NCI-H1417 treated with DMSO at 0.1 percent for 48 hours (cell line): Measurements from ENCODE around the gene URAD.
"Not testable (repeated sequence)": the region's sequence is repeated elsewhere in the genome, so short reads cannot be mapped to it uniquely, and the experiment has no call there.

Experiments used
- DNase-seq: peaks from one replicate; lab custom pipeline; 2025; lab: John Stamatoyannopoulos, UW

The URAD gene

GRCh38 chr13:27988520-27988919, at the start of gene URAD:
Gene URAD, minus strand, starts transcription at chr13:27988693. Its CDS starts 56 bp downstream, at chr13:27988637.
- DNase-seq: no peak

- DNase-seq: no peak
Measured at GRCh38 chr13:28037399-28037798, 48.9 kb upstream of the URAD start.

DNA sequence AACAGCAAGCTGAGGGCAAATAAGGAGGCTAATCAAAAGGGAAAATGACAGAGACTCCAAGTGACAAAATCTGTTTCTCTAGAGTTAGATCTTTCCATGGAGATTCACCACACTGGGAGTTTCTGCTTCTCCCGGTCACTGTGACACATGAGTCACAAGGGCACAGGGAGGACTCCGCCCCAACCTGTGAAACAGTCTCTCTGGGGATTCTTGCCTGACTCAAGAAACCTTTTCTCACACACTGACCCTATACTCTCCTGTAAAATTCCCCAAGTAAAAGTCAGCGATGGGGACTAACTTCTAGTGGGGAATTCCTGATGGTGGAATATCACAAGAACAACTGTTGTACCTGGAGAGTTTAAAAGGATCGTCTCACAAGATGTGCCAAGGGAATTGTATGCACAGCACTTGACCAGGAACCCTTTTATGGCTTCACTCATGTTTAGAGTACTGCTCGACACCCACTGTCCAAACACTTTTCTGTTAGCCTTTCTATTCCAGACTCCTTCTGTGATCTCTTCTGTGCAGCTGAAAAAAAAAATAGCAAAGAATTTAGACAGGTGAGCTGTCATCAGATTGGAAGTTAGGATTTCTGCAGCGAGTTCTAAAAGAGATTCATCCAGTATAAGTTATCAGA, 46.8 kb upstream of the URAD start:
- no peak for DNase-seq

- DNase-seq: no peak
Measured at GRCh38 chr13:28033894-28034655, 45.6 kb upstream of the URAD start.

DNA sequence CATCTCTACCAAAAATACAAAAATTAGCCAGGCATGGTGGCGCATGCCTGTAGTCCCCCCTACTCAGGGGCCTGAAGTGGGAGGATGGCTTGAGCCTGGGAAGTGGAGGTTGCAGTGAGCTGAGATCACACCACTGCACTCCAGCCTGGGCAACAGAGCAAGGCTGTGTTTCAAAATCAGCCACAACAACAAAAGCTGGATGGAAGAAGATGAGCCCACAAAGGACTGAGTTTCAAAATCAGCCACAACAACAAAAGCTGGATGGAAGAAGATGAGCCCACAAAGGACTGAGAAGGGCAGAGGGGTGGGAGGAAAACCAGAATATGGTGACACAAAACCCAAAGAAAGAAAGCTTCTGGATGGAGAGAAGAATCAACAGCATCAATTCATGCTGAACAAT, 43.9 kb upstream of the URAD start:
- DNase-seq: not testable (repeated sequence)

GRCh38 chr13:28031896-28032288, 43.4 kb upstream of the URAD start:
- DNase-seq: no peak

DNA sequence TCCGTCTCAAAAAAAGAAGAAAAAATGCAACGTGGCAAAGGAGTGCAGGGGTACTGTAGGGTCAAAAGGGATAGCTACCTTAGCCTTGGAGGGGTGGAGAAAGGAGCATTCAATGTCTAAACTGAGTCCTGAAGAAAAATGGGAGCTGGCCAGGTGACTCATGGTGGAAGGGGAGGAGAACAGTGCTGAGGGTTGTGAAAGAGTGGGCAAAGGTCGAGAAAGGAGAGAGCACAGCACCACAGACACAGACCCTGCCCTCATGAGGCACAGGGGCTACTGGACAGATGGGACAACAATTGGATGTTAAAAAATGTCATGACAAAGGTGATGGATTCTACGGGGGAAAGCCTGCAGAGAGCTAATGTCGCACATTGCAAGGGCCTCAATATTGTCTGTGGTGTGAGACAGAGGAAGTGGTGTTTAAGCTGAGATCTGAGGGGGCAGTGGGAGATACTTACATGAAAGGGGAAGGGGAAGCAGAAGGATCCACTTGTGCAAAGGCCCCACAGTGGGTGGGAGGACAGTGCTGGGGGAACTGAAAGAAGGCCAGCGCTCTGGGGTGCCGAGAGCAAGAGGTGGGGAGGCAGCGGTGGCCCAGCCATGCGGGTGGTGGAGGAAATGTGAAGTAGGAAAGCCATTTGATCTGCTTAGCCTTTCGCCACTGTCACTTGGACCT, 42.9 kb upstream of the URAD start:
- DNase-seq: no peak

DNA sequence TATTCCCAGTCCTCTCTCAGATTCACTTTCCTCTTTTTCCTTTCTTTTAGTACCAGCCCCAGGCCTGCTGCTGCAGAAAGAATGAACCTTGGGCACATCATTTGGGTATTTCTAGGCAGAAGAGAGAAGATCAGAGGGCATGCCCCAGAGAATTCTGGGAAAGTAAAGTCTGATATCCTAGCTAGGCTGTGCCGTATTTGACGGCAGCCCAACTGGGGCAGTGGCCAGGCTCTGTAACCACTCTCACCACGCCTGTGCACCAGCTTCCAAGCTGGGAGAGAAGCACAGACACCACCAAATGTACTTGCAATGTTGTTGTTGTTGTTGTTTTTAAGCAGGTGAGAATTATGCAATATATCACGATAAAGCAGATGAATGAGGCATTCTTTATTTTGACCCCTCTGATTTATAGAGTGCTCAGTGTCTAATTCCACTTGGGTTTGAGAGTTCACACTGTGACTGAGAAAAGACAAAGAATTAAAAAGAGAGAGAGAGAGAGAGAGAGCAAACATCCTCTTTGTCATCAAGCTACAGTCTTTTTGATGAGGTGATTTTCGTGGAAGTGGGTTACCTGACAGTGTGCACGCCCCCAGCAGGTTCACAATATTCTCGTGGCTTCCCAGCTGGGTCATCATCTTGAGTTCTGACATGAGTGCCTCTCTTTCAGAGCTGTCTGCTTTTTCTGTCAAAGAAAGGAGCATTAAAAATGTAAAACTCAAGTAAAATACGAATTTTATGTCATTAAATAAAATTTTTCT, 39.3 kb upstream of the URAD start:
- no peak for DNase-seq

- DNase-seq: no peak
Measured at GRCh38 chr13:28027071-28027470, 38.6 kb upstream of the URAD start.

DNA sequence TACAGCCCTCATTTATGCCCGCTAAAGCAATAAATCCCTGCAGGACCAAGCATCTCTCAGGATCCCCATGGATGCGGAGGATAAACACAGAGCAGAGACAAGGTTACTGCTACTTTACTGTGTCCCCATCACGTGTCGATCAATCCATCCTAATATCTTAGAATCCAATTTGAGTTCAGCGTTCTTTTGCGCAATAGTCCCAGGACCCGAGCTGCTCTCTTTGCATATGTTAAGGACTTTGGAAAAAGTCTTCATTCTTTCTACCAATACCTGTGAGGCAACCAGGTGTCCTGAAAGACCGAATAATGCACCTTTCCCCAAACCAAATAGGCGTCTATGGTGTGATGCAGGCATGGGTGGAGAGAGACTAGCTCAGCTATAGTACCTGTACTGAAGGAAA, 38.0 kb upstream of the URAD start:
- no peak for DNase-seq

- DNase-seq: no peak
Measured at GRCh38 chr13:28022848-28023518, 34.5 kb upstream of the URAD start.

- DNase-seq: no peak
Measured at GRCh38 chr13:28014301-28014700, 25.8 kb upstream of the URAD start.

GRCh38 chr13:28013482-28013881, 25.0 kb upstream of the URAD start:
- DNase-seq: no peak

DNA sequence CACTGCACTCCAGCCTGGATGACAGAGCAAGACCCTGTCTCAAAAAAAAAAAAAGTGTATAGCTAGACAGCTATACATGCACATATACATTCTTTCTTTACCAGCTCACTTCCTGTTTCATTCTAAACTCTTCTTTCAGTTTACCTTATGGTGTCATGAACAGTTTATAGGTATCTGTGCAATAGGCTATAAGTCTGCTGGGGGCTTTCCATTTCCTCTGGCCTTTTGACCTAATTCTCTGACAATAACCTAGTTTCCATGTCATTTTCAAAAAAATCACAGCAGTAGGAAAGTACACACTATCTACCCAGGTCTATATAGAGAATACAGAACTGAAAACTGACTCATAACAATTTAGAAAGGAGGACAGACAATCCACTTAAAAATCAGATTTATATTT, 24.4 kb upstream of the URAD start:
- DNase-seq: no peak

DNA sequence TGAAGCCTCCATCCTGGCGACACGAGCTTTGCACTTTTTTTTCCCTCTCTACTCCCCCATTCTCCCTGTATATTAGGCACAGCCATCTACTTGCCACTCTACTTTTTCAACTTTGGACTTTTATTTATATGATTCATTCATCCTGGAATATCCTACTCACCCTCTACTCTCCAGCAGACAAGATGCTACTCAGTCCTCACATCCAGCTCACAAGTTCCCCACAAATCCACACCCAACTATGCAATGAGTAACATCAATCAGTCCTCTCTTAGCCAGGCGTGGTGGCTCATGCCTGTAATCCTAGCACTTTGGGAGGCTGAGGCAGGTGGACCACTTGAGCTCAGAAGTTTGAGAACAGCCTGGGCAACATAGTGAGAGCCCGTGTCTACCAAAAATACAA, 23.9 kb upstream of the URAD start:
- no peak for DNase-seq

DNA sequence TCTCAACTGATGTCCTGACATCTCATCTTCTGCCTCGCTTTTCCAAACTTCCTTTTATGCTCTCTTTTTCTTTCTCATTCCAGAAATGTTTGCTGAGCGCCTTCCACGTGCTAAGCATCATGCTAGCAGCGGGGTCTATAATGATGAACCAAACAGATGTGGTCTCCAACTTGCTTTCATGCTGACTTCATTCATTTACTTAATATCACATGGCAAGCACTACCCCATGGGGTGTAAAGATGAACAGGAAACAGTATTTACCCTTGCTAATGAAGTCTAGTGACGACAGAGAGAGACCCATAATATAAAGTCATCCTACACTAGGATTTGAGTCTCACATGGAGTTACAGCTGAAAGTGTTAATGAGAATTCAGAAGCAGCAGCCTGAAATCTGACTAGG, 21.6 kb upstream of the URAD start:
- no peak for DNase-seq

- not testable (repeated sequence) for DNase-seq
Measured at GRCh38 chr13:28005016-28005415, 16.5 kb upstream of the URAD start.

GRCh38 chr13:28002886-28003698, 14.6 kb upstream of the URAD start:
- DNase-seq: no peak

- DNase-seq: no peak
Measured at GRCh38 chr13:28001837-28002473, 13.5 kb upstream of the URAD start.

- no peak for DNase-seq
Measured at GRCh38 chr13:28001049-28001448, 12.6 kb upstream of the URAD start.

GRCh38 chr13:28000567-28000966, 12.1 kb upstream of the URAD start:
- no peak for DNase-seq
